Daoy (cell line): Measurements from ENCODE around the gene TMIE. TPM values are rescaled to one million over a fixed set of nuclear protein-coding genes. Genes with fewer than 3 reads are reported as not detected.

Source experiments
- DNase-seq: peaks from one replicate; pipeline ENCODE4 v3.0.0-alpha.2; 2015; ENCODE audit warnings: low read depth
- total RNA-seq: library from RNA; depleted of rRNA; stranded (reverse); fragments of >200 nt; shearing (Covaris generic); gene quantifications from 2 replicates; pipeline ENCODE4 v1.2.3, GENCODE V29; 2014

The TMIE gene
- total RNA-seq, 1 experiment from 2014 or later, result not detected

GRCh38 chr3:46669191-46669999, 31.8 kb upstream of the TMIE start:
- DNase-seq, result no peak

- DNase-seq, result no peak
These were observed 30.9 kb upstream of the TMIE start for GRCh38 chr3:46670000-46670890.

GRCh38 chr3:46670891-46671427, 30.2 kb upstream of the TMIE start:
- no peak for DNase-seq

GRCh38 chr3:46671541-46672348, 29.4 kb upstream of the TMIE start:
- DNase-seq, result no peak

- DNase-seq, result no peak
These were observed 28.9 kb upstream of the TMIE start for GRCh38 chr3:46672349-46672695.

GRCh38 chr3:46673151-46674030, 27.8 kb upstream of the TMIE start:
- no peak for DNase-seq

GRCh38 chr3:46674031-46674845, 27.0 kb upstream of the TMIE start:
- DNase-seq, result no peak

GRCh38 chr3:46675426-46675825, 25.8 kb upstream of the TMIE start:
- no peak for DNase-seq

- DNase-seq, result no peak
These were observed 25.2 kb upstream of the TMIE start for GRCh38 chr3:46675843-46676567.

- DNase-seq, result no peak
These were observed 24.4 kb upstream of the TMIE start for GRCh38 chr3:46676601-46677410.

GRCh38 chr3:46677411-46677726, 23.8 kb upstream of the TMIE start:
- DNase-seq, result no peak

- DNase-seq, result no peak
These were observed 22.9 kb upstream of the TMIE start for GRCh38 chr3:46678280-46678679.

- DNase-seq, result no peak
These were observed 21.5 kb upstream of the TMIE start for GRCh38 chr3:46679681-46680080.

GRCh38 chr3:46680298-46680826, 20.8 kb upstream of the TMIE start:
- DNase-seq, result no peak

GRCh38 chr3:46681387-46681786, 19.8 kb upstream of the TMIE start:
- no peak for DNase-seq

- DNase-seq, result no peak
These were observed 19.2 kb upstream of the TMIE start for GRCh38 chr3:46681856-46682540.

GRCh38 chr3:46682974-46683373, 18.2 kb upstream of the TMIE start:
- DNase-seq, result no peak

GRCh38 chr3:46684891-46685290, 16.3 kb upstream of the TMIE start:
- DNase-seq, result no peak
